ENCODE measurements around the gene MYOT.
A peak's percentile ranks its signal among the peaks of the same experiment; 100 is the strongest.
"Not testable (repeated sequence)": the region's sequence is repeated elsewhere in the genome, so short reads cannot be mapped to it uniquely, and the experiment has no call there.

MYOT gene, protein sequence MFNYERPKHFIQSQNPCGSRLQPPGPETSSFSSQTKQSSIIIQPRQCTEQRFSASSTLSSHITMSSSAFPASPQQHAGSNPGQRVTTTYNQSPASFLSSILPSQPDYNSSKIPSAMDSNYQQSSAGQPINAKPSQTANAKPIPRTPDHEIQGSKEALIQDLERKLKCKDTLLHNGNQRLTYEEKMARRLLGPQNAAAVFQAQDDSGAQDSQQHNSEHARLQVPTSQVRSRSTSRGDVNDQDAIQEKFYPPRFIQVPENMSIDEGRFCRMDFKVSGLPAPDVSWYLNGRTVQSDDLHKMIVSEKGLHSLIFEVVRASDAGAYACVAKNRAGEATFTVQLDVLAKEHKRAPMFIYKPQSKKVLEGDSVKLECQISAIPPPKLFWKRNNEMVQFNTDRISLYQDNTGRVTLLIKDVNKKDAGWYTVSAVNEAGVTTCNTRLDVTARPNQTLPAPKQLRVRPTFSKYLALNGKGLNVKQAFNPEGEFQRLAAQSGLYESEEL

DNA sequence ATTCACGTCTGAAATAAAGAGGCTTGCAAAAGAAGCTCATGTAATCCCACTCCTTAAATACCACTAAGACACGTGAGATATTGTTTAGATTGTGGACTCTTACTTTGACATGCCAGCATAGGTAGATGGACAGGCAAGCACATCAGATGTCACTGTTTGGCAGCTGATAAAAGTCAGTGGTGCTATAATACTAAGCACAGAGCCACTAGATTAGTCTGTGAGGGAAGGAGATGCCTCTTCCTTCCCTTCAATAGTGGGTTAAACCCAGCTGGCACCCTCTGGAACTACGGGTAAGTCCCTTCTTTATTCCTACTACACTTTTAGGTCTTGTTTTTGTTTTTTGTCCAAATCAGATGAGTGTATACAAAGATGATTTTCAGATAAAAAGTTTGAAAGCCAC is at the start of gene MYOT:
Gene MYOT, plus strand, starts transcription at position 197 of the 400 bp plus-strand sequence. CDS start 2,792 bp downstream, outside the sequence.
- no peak for DNase-seq

DNA sequence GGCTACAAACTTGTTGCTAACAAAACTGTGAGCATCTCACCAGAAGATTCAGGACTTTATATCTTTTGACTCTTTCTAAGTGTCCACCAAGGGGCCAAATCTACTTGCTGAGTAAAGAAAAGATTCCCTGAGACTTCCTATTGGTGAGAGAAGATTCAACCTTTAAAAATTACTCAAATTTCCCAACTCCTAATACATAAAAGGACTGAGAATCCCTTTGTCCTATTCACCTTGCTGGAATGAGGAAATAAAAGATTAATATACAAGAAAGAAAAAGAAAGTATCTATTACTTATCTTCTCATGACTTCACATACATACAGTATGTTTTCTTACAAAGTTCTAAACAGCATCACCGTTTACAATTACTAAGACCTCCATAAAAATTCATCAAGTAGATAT is 47.9 kb upstream of the MYOT start:
- no peak for DNase-seq

DNA sequence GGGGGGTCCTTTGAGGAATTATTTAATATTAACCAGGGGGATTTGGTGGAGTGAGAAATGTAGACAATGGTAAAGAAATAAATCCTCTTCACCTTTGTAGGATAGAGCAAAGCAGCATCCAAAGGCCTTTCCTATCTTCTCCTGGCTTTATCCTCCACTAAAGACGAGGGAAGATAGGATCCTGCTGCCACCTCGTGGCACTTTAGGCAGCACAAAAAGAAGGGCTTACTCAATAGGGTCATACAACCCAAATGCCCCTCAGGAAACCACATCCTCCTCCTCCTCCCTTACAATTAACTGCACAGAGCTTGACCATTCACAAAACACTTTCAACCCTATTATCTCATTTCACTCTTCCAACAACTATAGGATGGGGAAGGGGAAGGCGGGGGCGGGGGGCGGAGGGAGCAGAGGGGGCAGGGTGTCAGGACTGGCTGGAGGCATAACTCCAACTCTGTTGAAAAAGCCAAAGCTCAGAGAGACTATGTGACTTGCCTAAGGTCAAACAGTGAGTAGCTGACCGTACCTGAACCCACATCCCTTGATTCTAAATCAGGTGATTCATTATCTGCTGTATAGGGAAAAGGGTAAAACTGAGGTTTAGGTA is 45.4 kb upstream of the MYOT start:
- DNase-seq, result peak; percentile 56

DNA sequence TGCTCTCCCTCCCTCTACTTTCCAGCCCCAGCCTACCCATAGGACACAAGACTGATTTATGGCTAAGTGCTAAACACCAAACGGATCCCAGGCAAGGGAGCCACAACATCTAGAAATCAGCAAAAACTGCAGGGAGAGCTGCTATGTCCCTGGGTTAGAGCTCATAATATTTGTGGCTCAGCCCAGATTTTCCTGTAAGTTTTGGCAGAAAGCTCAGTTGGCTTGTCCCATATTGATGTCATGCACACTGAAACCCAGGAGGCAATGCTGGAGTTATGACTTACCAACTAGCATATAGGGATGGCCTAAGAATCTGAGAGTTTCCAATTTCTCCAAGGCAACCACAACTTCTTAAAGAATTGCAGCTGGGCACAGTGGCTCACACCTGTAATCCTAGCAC is 44.7 kb upstream of the MYOT start:
- DNase-seq, result no peak

DNA sequence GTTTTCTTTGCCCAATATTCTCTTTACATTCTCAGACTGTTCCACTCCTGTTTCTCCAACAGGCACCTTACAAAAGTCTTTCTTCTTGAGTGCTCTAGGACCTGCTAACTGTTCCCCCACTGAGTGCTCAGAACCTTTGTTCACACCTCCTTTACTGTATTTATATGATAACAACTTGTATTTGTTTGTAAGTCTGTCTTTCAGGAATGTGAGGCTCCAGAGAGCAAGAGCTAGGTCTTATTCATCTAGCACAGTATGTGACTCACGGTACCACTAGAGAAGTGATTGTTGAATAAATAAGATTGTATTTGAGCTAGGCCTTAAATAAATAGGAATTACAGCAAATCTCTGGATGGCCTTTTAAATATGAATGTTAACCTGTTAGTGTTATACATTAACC is 42.5 kb upstream of the MYOT start:
- peak; percentile 34 for DNase-seq

DNA sequence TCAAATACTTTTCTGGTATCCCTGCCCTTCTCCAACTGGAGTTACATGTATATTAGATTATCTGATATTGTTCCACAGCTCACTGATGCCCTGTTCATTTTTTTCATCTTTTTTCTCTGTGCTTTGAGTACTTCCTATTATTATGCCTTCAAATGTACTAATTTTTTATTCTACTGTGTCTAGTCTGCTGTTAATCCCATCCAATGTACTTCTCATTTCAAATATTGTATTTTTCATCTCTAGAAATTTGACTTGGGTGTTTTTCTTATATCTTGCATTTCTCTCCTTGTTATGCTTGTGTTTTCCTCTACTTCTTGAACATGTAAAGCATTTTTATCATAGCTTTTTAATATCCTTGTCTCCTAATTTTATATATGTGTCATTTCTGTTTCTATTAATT is 41.6 kb upstream of the MYOT start:
- DNase-seq, result no peak

DNA sequence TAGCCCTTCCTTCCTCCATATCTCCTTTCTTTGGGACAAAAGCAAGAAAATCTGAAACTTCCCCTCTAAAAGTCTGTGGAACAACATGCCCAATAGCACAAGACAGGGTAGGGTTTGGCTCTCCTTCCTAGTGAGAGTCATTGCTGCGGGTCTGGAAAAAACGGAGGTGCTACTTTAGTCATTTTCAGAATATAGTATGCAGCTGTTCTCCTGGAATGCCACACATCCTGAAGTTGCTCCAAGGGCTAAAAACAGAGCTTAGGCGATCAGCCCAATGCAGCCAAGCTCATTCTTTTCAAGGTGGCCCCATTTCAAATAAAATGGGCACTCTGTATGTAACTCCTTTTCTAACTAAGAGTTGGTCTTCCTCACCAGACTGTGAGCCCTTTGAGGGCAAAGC is 39.5 kb upstream of the MYOT start:
- no peak for DNase-seq

DNA sequence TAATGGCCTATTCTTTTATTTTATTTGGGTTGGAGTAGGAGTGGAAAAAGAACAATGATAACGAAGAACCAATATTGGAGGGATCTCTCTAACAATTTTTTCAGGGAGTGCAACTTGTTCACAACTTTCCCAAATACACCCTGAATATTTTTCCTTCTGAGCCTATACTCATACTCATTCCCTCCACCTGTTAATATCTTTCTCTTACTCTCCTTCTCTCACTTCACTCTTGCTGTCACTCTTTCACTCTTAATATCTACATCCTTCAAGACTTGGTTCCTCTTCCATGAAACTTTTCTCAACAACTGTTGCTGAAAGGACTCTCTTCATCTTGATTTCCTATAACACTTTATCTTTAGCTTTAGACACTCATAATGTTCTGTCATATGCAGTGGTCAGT is 39.0 kb upstream of the MYOT start:
- DNase-seq, result no peak

DNA sequence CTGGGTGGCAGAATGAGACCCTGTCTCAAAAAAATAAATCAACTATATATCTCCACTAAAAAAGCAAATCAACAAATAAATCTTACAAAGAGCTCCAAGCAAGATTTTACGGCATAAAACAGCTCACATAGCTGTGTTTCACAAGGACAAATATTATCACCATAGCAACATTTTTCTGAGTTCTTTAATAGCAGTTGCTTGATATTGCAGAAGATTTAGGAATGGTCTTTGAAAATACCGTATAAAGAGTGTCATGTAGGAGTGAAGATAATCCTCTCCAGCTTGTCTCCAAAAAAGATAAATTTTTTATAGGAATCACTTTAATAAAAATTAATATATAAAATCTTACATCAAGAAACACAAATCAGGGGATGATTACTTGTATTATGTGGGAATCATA is 36.6 kb upstream of the MYOT start:
- no peak for DNase-seq

DNA sequence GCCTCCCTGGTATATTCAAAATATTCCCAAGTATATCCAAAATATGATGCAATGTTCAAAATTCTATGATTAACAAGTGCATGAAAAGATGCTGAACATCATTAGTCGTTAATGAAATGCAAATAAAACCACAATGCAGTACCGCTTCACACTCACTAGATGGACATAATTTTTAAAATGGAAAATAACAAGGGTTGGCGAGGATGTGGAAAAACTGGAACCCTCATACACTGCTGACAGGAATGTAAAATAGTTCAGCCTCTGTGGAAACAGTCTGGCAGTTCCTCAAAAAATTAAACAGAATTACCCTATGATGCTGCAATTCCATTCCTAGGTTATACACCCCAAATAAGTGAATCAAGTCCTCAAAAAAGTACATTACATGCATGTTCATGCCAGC is 36.1 kb upstream of the MYOT start:
- no peak for DNase-seq

DNA sequence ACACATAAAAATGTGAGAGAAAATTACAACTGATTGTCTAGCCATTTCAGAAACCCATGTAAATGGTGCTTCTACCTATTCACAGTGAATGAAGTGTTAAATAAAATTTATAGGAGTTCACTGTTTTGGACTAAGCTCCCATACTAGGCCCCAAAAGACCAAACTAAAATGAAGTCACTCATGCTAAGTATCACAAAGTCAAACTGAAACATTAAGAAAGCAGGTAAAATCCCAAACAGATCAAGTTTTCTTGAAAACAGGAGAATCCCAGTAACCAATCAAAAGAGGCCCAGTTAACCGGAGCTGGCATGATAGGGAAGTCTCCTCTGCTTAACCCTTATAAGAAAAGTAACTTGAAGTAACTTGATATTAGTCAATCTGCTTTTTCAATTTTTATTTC is 35.2 kb upstream of the MYOT start:
- no peak for DNase-seq

DNA sequence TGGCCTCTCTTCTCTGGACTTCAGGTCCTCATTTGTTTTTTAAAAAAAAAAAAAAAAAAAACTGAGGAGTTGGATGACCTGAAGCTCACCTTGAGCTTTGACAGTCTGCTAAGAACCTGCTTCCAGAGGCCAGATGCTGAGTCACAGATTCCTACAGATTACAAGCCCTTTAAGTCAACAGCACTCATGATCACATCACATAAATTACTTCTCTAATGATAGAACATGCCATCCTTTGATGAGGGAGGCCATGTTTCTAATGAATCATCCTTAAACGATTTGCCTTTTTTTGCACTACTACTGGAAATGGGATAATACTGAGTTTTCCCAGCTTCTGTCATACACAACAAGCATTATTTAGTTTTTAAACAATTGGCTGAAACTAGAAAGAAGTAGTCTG is 34.2 kb upstream of the MYOT start:
- DNase-seq, result peak; percentile 96

DNA sequence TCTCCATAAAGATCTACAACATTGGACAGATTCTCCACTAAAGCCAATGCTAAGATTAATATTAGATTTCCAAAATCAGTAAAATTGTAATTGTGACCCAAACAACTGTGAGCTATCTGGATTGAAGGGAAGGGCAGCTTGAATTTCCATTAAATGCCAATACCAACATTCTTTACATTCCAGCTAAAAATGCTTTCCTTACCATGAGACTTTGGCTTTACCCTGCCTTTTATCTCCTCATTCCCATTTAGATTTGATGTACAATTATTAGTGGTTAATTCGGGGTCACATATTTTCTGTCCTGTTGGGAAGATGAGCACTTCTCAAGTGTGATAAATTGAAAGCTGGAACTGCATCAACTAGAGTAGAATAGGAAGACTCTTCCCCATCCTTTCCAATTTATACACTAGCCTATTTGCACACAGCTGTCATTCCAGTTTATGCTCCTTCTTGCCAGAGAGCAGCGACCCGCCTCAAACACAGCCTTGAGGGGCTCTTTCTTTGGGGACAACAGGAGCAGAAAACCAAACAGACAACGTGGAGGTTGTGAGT is 33.1 kb upstream of the MYOT start:
- no peak for DNase-seq

DNA sequence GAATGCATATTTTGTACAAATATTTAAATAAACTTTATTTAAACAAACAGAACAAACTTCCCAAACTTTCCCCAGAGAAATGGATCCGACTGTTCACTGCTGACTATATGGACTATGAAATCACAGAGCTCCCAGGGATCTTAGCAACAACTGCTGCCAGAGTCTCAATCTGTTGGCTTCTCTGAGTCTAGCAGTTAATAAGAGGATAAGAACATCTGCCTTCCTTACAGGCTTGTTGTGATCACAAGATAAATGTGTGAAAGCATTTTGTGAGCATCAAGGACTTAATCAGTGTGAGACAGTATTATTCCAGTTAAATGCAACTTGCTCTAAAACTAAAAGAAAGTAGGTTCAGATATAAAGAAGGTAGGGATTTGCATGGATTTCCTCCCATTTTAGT is 31.4 kb upstream of the MYOT start:
- DNase-seq, result no peak

DNA sequence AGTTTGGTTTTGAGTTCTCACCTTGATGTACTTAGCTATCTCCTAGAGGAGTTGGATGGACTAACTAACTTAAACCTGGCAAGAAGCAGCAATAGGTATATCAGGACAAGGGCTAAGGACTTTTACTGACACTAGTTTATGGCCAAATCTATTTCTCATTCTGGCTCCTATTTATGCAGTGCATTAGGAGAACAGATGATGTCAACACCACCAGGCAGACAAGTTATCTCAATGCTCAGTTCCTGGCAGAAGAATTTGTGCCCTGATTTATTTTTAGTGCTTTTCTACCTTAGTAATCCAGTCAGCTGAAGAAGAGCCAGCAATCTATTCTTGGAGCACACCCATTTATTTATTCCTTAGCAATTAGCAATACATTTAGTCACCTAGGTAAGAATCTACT is 30.7 kb upstream of the MYOT start:
- DNase-seq, result peak; percentile 50

DNA sequence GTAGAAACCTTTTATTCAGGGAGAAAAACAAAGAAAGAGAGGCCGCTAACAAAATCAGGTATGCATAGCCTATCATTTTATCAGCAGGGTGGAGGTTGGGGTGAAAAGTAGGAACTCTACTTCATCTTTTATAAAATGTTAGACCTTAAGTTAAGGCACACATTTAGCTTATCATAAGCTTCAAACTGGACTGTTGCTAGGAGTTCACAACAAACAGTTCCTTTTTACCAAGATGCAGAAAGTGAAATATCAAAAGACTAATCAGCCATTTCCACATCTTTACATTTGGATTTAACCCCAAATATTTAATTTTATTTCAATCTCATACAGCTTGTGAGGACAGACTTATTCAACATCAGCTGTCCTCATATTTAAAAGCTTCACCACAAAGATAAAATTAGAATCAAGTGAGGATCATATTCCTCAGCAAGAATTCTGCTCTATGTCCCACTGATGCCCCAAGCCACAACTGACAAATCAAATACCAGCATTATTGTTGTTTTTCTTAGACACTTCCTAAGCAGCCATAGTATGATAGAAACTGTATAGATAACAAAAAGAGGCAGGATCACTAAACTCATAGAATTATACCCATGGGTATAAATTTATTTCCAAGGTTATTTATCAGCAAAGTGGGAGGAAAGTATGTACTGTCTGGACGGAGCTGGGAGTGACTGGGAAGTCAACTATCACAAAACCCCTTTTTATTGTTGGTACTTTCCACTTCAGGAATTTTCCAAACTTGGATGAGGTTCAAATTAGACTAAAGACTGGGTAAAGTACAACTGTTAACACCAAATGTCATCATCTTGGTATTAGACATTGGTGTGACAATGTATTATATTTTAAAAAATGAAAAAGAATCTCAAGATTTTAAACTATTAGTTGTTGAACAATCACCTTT is 29.9 kb upstream of the MYOT start:
- no peak for DNase-seq

DNA sequence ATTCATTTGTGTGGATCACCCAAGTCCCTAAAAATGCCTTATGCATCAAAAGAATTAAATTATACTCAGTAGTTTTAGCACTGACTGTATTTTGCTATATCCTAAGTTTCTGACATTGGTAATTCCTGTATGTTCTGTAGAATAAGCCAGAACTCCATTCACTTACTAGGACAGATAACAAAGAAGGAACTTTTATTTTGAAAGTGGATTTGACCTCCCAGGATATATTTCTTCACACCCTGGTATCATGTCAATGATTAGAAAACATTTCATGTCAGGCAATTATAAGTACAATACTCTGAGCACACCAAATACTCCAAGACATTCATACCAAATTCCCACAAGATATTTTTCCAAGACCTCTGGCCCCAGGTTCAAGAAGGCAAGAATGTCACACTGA is 28.7 kb upstream of the MYOT start:
- DNase-seq, result no peak

DNA sequence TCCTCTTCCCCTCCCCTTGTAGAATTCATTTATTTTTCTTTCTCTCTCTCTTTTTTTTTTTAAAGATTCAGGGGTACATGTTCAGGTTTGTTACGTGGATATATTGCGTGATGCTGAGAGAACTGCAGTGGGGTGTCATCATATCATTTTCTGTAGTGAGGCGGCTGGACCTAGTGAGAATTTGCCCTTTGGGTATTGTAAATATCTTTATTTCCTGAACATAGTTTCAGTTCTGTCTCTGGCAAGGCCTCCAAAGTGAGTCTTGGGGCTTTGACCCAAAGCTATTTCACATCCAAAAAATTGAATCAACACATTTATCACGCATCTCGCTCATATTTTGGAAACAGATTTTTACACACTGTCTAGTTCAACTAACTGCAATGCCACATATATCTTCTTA is 25.4 kb upstream of the MYOT start:
- no peak for DNase-seq

DNA sequence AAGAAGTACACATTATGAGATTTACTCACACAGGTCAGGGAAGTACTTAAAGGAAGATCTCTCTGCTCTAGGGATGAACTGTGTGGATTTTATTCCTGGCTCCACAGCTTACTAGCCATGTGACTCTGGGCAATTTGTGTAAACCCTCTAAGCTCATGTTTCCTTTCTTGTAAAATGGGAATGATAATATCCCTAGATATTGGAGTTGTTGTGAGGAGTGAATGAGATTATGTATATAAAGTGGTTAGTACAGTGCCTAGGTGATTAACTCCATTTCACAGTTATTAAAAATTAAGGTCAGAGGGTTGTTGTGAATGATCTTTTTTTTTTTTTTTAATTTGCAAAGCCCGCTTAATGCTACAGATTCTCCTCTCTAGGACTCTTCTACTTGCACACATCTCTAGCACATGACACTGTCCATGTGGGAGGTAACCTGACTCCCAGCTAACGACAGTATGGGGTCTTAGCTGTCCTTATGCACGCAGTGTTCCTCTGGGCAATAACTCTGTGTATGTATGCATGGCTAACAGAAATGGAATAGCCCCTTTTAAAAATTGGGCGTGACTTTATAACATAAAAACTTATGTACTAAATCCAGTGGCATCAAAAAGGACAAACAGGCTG is 23.9 kb upstream of the MYOT start:
- DNase-seq, result no peak

DNA sequence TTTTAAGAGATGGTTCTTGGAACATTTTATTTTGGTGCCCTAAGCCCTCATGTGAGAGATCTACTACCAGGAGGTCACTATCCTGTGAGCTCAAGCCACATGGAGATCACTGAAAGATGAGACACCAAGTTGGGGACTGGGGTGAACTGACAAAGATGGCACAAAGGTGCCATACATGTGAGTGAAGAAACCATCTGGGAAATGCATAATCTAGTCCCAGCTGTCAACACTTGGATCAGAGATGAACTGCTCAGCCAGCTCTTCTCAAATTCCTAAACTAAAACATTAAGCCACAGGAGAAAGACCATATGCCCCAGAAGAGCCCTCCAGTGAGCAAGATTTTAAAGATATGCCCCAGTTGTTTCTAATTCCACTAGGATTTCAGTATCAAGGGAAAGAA is 22.2 kb upstream of the MYOT start:
- no peak for DNase-seq

DNA sequence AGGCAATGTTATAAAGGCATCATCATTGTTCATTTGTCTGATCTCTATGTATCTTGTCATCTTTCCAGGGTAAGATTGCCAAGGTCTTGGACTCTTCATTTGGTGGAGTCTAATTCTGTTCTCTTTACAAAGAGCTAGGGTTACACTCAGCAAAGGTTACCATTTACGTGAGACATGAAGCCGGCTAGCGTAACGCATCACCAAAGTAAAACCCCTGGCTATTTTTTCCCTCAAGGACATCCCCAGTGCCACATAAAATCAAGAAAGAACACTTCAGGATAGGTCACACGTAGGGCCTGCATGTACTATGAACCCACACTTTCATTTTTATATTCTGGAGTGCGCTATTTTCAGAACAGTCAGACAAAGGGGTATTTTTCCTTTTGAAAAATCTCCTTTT is 20.0 kb upstream of the MYOT start:
- no peak for DNase-seq

DNA sequence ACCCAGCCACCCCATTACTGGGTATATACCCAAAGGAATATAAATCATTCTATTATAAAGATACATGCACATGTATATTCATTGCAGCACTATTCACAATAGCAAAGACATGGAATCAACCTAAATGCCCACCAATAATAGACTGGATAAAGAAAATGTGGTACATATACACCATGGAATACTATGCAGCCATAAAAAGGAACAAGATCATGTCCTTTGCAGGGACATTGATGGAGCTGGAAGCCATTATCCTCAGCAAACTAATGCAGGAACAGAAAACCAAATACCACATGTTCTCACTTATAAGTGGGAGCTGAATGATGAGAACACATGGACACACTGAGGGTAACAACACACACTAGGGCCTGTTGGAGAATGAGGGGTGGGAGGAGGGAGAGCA is 14.5 kb upstream of the MYOT start:
- not testable (repeated sequence) for DNase-seq

DNA sequence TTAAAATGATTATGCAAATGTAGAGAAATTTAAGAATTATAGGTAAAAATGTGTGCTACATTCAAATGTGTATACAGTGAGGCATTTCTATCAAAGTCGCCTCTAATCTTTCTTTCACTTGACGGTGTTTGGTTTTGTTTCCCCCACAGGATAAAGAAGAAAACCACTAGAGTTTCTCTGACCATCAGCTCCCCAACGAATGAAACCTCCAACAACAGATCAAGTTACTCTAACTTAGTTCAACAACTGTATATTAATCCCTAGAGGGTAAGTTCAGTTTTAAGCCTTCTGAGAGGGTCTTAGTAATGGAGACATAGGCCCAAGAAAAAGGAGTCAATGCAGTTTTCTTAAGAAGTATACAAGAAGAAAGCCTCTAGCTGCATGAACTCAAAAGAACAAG is 11.5 kb upstream of the MYOT start:
- no peak for DNase-seq
